Keratinocyte (primary cell): Measurements from ENCODE around the gene KLHL29.

ENCODE experiments used
- EZH2 ChIP-seq: IDR thresholded peaks from one replicate; pipeline ENCODE4 v1.6.1; 2012; ENCODE audit warnings: inconsistent platforms, mild to moderate bottlenecking, low read length, moderate library complexity
- TF ChIP-seq, protein P1 (sequence below), 3 experiments: IDR thresholded peaks in 1 of 3; conservative IDR thresholded peaks in 1 of 3; optimal IDR thresholded peaks in 1 of 3; 2 replicates in 2 of 3; 3 replicates in 1 of 3; pipeline versions ENCODE3 to v1.5.1; 2011; ENCODE audit warnings: low read length in 3 of 3, mild to moderate bottlenecking in 3 of 3, moderate library complexity in 2 of 3, control low read depth in 1 of 3, inconsistent platforms in 1 of 3; ENCODE audit not compliant: insufficient read depth in 2 of 3; ENCODE audit errors: extremely low read depth in 1 of 3

DNA sequence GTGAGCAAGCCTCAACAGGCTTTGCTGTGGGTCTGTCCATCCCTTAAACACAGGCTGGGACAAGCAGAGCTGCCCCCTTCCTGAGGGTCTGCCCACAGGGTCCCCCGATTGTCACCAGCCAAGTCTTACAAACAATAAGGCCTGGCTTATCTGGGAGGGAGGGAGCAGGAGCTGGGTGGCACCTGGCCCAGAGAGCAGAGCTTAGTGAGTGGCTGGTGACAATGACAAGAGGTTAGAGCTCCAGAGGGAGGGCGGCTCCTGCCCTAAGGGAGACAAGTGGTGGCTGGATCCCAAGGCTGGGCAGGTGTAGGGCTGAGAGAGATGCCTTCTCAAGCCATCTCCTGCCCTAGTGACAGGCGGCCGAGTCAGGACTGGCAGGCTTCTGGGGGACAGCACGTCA is 125.5 kb downstream of the KLHL29 start:
- TF ChIP-seq, protein P1, sequence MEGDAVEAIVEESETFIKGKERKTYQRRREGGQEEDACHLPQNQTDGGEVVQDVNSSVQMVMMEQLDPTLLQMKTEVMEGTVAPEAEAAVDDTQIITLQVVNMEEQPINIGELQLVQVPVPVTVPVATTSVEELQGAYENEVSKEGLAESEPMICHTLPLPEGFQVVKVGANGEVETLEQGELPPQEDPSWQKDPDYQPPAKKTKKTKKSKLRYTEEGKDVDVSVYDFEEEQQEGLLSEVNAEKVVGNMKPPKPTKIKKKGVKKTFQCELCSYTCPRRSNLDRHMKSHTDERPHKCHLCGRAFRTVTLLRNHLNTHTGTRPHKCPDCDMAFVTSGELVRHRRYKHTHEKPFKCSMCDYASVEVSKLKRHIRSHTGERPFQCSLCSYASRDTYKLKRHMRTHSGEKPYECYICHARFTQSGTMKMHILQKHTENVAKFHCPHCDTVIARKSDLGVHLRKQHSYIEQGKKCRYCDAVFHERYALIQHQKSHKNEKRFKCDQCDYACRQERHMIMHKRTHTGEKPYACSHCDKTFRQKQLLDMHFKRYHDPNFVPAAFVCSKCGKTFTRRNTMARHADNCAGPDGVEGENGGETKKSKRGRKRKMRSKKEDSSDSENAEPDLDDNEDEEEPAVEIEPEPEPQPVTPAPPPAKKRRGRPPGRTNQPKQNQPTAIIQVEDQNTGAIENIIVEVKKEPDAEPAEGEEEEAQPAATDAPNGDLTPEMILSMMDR (optimal IDR thresholded peaks at IDR 0.05 in 1 of 3, IDR thresholded peaks at IDR 0.05 in 1 of 3, conservative IDR thresholded peaks at IDR 0.05 in 1 of 3; ENCODE audit: extremely low read depth in 1 of 3, insufficient read depth in 2 of 3, low read length in 3 of 3) = no peak
- no peak for TF ChIP-seq EZH2
